Esophagus squamous epithelium (tissue), 4 donors: ENCODE results near the gene SSH2.

Source experiments
- POLR2A ChIP-seq, 4 donors: fragments of 450-650 bp; IDR thresholded peaks; one replicate each; pipeline ENCODE4 v1.6.1; 2017; ENCODE audit warnings: antibody characterized with exemption in 4 of 4, mild to moderate bottlenecking in 4 of 4, moderate library complexity in 3 of 4
- TF ChIP-seq, protein P1 (sequence below), 6 experiments: fragments of 450-650 bp in 4 of 6; fragments of 200-600 bp in 2 of 6; sonication (generic) in 2 of 6; IDR thresholded peaks; one replicate each; pipeline ENCODE4 v1.5.1; 2016 to 2019; ENCODE audit warnings: antibody characterized with exemption in 6 of 6, mild to moderate bottlenecking in 4 of 6, moderate library complexity in 4 of 6

DNA sequence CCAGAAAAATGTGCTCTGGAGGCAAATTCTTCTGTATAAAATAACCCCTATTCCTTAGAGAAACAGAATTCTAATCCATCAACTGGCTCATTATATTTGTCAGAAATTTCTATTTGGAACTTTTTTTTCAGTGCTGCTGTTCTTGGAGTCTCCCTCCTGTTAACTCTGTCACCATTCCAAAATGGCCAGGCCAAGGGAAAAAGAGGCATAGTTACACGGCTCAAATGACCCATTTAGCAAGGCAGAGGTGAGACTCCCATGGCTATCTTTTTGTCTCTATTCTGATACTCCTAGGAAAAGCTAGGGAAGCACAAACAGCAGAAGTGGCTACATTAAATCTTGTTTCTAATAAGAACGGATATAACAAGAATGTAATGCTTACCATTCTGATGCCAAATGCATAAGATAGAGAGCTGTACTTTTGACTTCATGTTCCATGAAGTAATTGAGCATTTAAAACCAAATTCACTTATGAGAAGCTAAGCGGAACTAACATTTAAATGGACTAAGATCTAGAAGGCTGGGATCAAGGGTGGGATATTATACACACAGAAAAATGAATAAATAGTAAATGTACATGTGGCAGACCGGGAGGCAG lies 242.9 kb downstream of the SSH2 start:
- TF ChIP-seq, protein P1, sequence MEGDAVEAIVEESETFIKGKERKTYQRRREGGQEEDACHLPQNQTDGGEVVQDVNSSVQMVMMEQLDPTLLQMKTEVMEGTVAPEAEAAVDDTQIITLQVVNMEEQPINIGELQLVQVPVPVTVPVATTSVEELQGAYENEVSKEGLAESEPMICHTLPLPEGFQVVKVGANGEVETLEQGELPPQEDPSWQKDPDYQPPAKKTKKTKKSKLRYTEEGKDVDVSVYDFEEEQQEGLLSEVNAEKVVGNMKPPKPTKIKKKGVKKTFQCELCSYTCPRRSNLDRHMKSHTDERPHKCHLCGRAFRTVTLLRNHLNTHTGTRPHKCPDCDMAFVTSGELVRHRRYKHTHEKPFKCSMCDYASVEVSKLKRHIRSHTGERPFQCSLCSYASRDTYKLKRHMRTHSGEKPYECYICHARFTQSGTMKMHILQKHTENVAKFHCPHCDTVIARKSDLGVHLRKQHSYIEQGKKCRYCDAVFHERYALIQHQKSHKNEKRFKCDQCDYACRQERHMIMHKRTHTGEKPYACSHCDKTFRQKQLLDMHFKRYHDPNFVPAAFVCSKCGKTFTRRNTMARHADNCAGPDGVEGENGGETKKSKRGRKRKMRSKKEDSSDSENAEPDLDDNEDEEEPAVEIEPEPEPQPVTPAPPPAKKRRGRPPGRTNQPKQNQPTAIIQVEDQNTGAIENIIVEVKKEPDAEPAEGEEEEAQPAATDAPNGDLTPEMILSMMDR (IDR thresholded peaks at IDR 0.05), result no peak
- TF ChIP-seq POLR2A (IDR thresholded peaks at IDR 0.05), result no peak
